Measurements from ENCODE around the gene MEA1.

Gene MEA1

GRCh38 chr6:42962502-42963178 is 51.1 kb downstream of the MEA1 start:
- no peak for TF ChIP-seq YY1 (IDR thresholded peaks at IDR 0.05; ENCODE audit: low read depth)
- no peak for TF ChIP-seq CEBPB (IDR thresholded peaks at IDR 0.05)
- TF ChIP-seq EGR1 (IDR thresholded peaks at IDR 0.05): no peak
- no peak for TF ChIP-seq ZBTB7A (IDR thresholded peaks at IDR 0.05; ENCODE audit: low read depth)
- TF ChIP-seq RAD21 (IDR thresholded peaks at IDR 0.05; ENCODE audit: low read depth): no peak
- no peak for TF ChIP-seq REST (IDR thresholded peaks at IDR 0.05; ENCODE audit: low read depth)
- no peak for TF ChIP-seq CREB1 (IDR thresholded peaks at IDR 0.05; ENCODE audit: low read depth)

- TF ChIP-seq ZBTB7A (IDR thresholded peaks at IDR 0.05; ENCODE audit: low read depth) (no peak), TCF12 (IDR thresholded peaks at IDR 0.05; ENCODE audit: low read depth) (no peak), EGR1 (IDR thresholded peaks at IDR 0.05) (no peak), TAF1 (IDR thresholded peaks at IDR 0.05; ENCODE audit: low read depth) (no peak)
Observed at GRCh38 chr6:42962096-42962495, 51.6 kb downstream of the MEA1 start.

Data from Ishikawa (cell line).